GM23338 (cell line): ENCODE data around the gene SKIC8. TPM values are rescaled to one million over a fixed set of nuclear protein-coding genes. Genes with fewer than 3 reads are reported as not detected.

Source experiments
- ATAC-seq: fragments of 200-7000 bp; cut with Tn5 transposase; 3 replicates; pipeline ENCODE4 v1.9.1; 2020
- DNase-seq: peaks from one replicate; pipeline ENCODE4 v3.0.0-alpha.2; 2015; ENCODE audit warnings: low spot score
- H2AFZ ChIP-seq: fragments of 200-600 bp; sonication (generic); 2 replicates; pipeline ENCODE4 v1.8.0; 2016; ENCODE audit warnings: antibody characterized with exemption, mild to moderate bottlenecking, moderate library complexity
- H3F3A ChIP-seq: fragments of 200-600 bp; sonication (generic); replicated peaks from 2 replicates; pipeline ENCODE4 v1.8.0; 2017; ENCODE audit warnings: antibody characterized with exemption, mixed run types, low read depth
- H3K27ac ChIP-seq: fragments of 200-600 bp; sonication (generic); 2 replicates; pipeline ENCODE4 v1.6.1; 2016; ENCODE audit warnings: low read depth
- H3K27me3 ChIP-seq: fragments of 200-600 bp; sonication (generic); 2 replicates; pipeline ENCODE4 v1.8.0; 2016; ENCODE audit warnings: mild to moderate bottlenecking, mixed run types, moderate library complexity; ENCODE audit not compliant: insufficient read depth
- H3K36me3 ChIP-seq: fragments of 200-600 bp; sonication (generic); 2 replicates; pipeline ENCODE4 v1.8.0; 2016; ENCODE audit warnings: mild to moderate bottlenecking; ENCODE audit not compliant: insufficient read depth
- H3K4me1 ChIP-seq: fragments of 200-600 bp; sonication (generic); 2 replicates; pipeline ENCODE4 v1.8.0; 2016; ENCODE audit warnings: mild to moderate bottlenecking, moderate library complexity; ENCODE audit not compliant: insufficient read depth
- H3K4me2 ChIP-seq: fragments of 200-600 bp; sonication (generic); 2 replicates; pipeline ENCODE4 v1.7.1; 2017; ENCODE audit warnings: mixed run types
- H3K4me3 ChIP-seq: fragments of 200-600 bp; sonication (generic); 2 replicates; pipeline ENCODE4 v1.6.1; 2016; ENCODE audit warnings: mixed run types
- H3K79me2 ChIP-seq: fragments of 200-600 bp; sonication (generic); replicated peaks from 2 replicates; pipeline ENCODE4 v1.8.0; 2017; ENCODE audit warnings: mild to moderate bottlenecking; ENCODE audit not compliant: insufficient read depth
- H3K9me2 ChIP-seq: fragments of 200-600 bp; sonication (generic); 2 replicates; pipeline ENCODE4 v1.8.0; 2017; ENCODE audit not compliant: insufficient read depth
- H4K20me1 ChIP-seq: fragments of 200-600 bp; sonication (generic); replicated peaks from 2 replicates; pipeline ENCODE4 v1.8.0; 2017; ENCODE audit warnings: mild to moderate bottlenecking; ENCODE audit not compliant: insufficient read depth
- H3K27ac Mint-ChIP-seq: 2 replicates; pipeline ENCODE4 v1.8.0; 2020; ENCODE audit warnings: inconsistent platforms, mild to moderate bottlenecking, moderate library complexity, mixed read lengths
- H3K27me3 Mint-ChIP-seq: 3 replicates; pipeline ENCODE4 v1.8.0; 2022; ENCODE audit warnings: low read depth, mild to moderate bottlenecking, moderate library complexity, mixed read lengths, inconsistent platforms; ENCODE audit not compliant: insufficient read depth, poor library complexity
- H3K36me3 Mint-ChIP-seq: 3 replicates; pipeline ENCODE4 v1.8.0; 2021; ENCODE audit warnings: low read depth, mild to moderate bottlenecking, inconsistent platforms, moderate library complexity, mixed read lengths
- H3K4me1 Mint-ChIP-seq: 3 replicates; pipeline ENCODE4 v1.8.0; 2020; ENCODE audit warnings: mild to moderate bottlenecking, inconsistent platforms, mixed read lengths
- H3K4me3 Mint-ChIP-seq: 3 replicates; pipeline ENCODE4 v1.8.0; 2021; ENCODE audit warnings: moderate library complexity, mild to moderate bottlenecking, inconsistent platforms, mixed read lengths
- H3K9me3 Mint-ChIP-seq: 3 replicates; pipeline ENCODE4 v1.8.0; 2020; ENCODE audit warnings: moderate library complexity, mild to moderate bottlenecking, inconsistent platforms, mixed read lengths
- CREB1 ChIP-seq: fragments of 250-450 bp; sonication (Bioruptor Pico); IDR thresholded peaks from 2 replicates; pipeline ENCODE4 v1.5.0; 2020; ENCODE audit warnings: low read depth, mild to moderate bottlenecking, moderate library complexity
- CTCF ChIP-seq, 2 experiments: fragments of 200-600 bp in 1 of 2; sonication (generic) in 1 of 2; conservative IDR thresholded peaks; 2 replicates each; pipeline versions ENCODE4 v1.5.1 to v1.6.1; 2016 to 2017; ENCODE audit warnings: antibody characterized with exemption in 2 of 2, low read depth in 2 of 2, mild to moderate bottlenecking in 2 of 2, moderate library complexity in 1 of 2
- EZH2 ChIP-seq: fragments of 200-600 bp; sonication (generic); IDR thresholded peaks from one replicate; pipeline ENCODE4 v1.8.0; 2017; ENCODE audit warnings: antibody characterized with exemption, mild to moderate bottlenecking, low read depth; ENCODE audit not compliant: unreplicated experiment
- EZH2phosphoT487 ChIP-seq: fragments of 200-600 bp; sonication (generic); IDR thresholded peaks from one replicate; pipeline ENCODE4 v1.8.1; 2018; ENCODE audit warnings: antibody characterized with exemption; ENCODE audit not compliant: unreplicated experiment
- JUNB ChIP-seq: IDR thresholded peaks from one replicate; pipeline ENCODE4 v1.6.1; 2016; ENCODE audit warnings: antibody characterized with exemption; ENCODE audit not compliant: unreplicated experiment
- NANOG ChIP-seq: IDR thresholded peaks from 2 replicates; pipeline ENCODE4 v1.6.1; 2016; ENCODE audit warnings: antibody characterized with exemption, borderline replicate concordance
- REST ChIP-seq: IDR thresholded peaks from one replicate; pipeline ENCODE4 v1.6.1; 2018; ENCODE audit warnings: antibody characterized with exemption; ENCODE audit not compliant: unreplicated experiment
- STAT1 ChIP-seq: IDR thresholded peaks from one replicate; pipeline ENCODE4 v1.6.1; 2016; ENCODE audit warnings: antibody characterized with exemption; ENCODE audit not compliant: unreplicated experiment
- ZNF114 ChIP-seq: fragments of 250-450 bp; sonication (Bioruptor Pico); IDR thresholded peaks from 2 replicates; pipeline ENCODE4 v1.5.0; 2020; ENCODE audit warnings: mild to moderate bottlenecking, moderate library complexity
- ZNF331 ChIP-seq: fragments of 250-450 bp; sonication (Bioruptor Pico); IDR thresholded peaks from 2 replicates; pipeline ENCODE4 v1.5.0; 2020; ENCODE audit warnings: low read depth, mild to moderate bottlenecking, moderate library complexity
- ZNF462 ChIP-seq: fragments of 250-450 bp; sonication (Bioruptor Pico); IDR thresholded peaks from 2 replicates; pipeline ENCODE4 v1.5.0; 2020; ENCODE audit warnings: mild to moderate bottlenecking, moderate library complexity
- polyA plus RNA-seq: library from polyadenylated mRNA; unstranded; fragments of >200 nt; fragmentation: Nextera tagmentation; extraction: Ambion mirVana; gene quantifications from 2 replicates; pipeline ENCODE4 v1.2.1, GENCODE V29; 2016
- total RNA-seq: library from RNA; depleted of rRNA; stranded (reverse); fragments of >200 nt; shearing (Covaris generic); gene quantifications from 2 replicates; pipeline ENCODE4 v1.2.3, GENCODE V29; 2014

SKIC8 gene
- total and polyA plus RNA-seq, 2 experiments from 2014 or later = 59.4 to 73.8 TPM

- no peaks in the 10 kb centered on the region for H3K36me3 Mint-ChIP-seq
- no peaks in the 10 kb centered on the region for H3K27me3 ChIP-seq
- peak; percentile 59 for DNase-seq
- H3K4me1 ChIP-seq = peaks cover 23% of the 10 kb centered on the region; the same call in 1 of the 2 replicates
- H3F3A ChIP-seq = peaks cover 5% of the 10 kb centered on the region; the same call in 1 of the 2 replicates
- H4K20me1 ChIP-seq = no peaks in the 10 kb centered on the region
- H3K27ac ChIP-seq = no peak overlapping the region
- H3K4me2 ChIP-seq = peak overlapping the region; percentile 44
- H3K27me3 Mint-ChIP-seq = peaks cover 7% of the 10 kb centered on the region
- TF ChIP-seq EZH2phosphoT487 = no peak
- no peak for TF ChIP-seq NANOG
- TF ChIP-seq ZNF114 = no peak
- TF ChIP-seq REST = no peak
- TF ChIP-seq JUNB = no peak
- peak; percentile 43; the same call in 1 of the 2 replicates for TF ChIP-seq CREB1 (CRISPR knock-in tag)
- no peak for TF ChIP-seq ZNF331
- H3K27ac Mint-ChIP-seq = peak overlapping the region; percentile 83
- H3K9me2 ChIP-seq = no peaks in the 10 kb centered on the region
- no peaks in the 10 kb centered on the region; the same call in 2 of the 3 replicates for H3K9me3 Mint-ChIP-seq
- no peaks in the 10 kb centered on the region for H3K36me3 ChIP-seq
- H3K4me3 ChIP-seq = no peak overlapping the region
- H2AFZ ChIP-seq = peak overlapping the region; percentile 86
- no peak overlapping the region for H3K4me3 Mint-ChIP-seq
- H3K79me2 ChIP-seq = no peaks in the 10 kb centered on the region
- ATAC-seq = peak; percentile 38
- peaks cover 50% of the 10 kb centered on the region for H3K4me1 Mint-ChIP-seq
Observed at GRCh38 chr15:78322243-78322642, 22.8 kb upstream of the SKIC8 start.

GRCh38 chr15:78321786-78322185, 22.4 kb upstream of the SKIC8 start:
- Histone ChIP-seq H3K27me3 (no peaks in the 10 kb centered on the region), H3K36me3 (no peaks in the 10 kb centered on the region), H4K20me1 (no peaks in the 10 kb centered on the region), H3K9me2 (no peaks in the 10 kb centered on the region), H3F3A (peaks cover 9% of the 10 kb centered on the region; the same call in 1 of the 2 replicates), H3K4me2 (peak overlapping the region; percentile 44; the same call in 1 of the 2 replicates), H3K4me1 (peaks cover 27% of the 10 kb centered on the region), H3K79me2 (no peaks in the 10 kb centered on the region), H3K4me3 (no peak overlapping the region), H3K27ac (no peak overlapping the region), H2AFZ (peak overlapping the region; percentile 86)
- Mint-ChIP-seq H3K4me3 (no peak overlapping the region), H3K27me3 (peaks cover 7% of the 10 kb centered on the region), H3K4me1 (peaks cover 55% of the 10 kb centered on the region), H3K27ac (peak overlapping the region; percentile 83), H3K9me3 (no peaks in the 10 kb centered on the region; the same call in 2 of the 3 replicates), H3K36me3 (no peaks in the 10 kb centered on the region)
- no peak for DNase-seq
- ATAC-seq = peak; percentile 11
- TF ChIP-seq ZNF462 (CRISPR knock-in tag) (no peak), STAT1 (no peak), NANOG (no peak), CTCF (conservative IDR thresholded peaks at IDR 0.05; ENCODE audit: low read depth in 2 of 2) (no peak), EZH2phosphoT487 (no peak), ZNF114 (no peak), EZH2 (no peak)
